Prostate gland (tissue), 2 donors: ENCODE data around the gene ETV3L. TPM values are rescaled to one million over a fixed set of nuclear protein-coding genes. Genes with fewer than 3 reads are reported as not detected.

Source experiments
- DNase-seq: peaks from one replicate; pipeline ENCODE4 v3.0.0-alpha.2; 2019; ENCODE audit warnings: low spot score
- H3K27ac ChIP-seq, 2 donors: fragments of 200-600 bp; sonication (generic); 2 replicates each; pipeline ENCODE4 v1.5.1; 2017 to 2019
- H3K27me3 ChIP-seq: fragments of 200-600 bp; sonication (generic); replicated peaks from 2 replicates; pipeline ENCODE4 v1.5.1; 2019; ENCODE audit not compliant: insufficient read depth
- H3K36me3 ChIP-seq, 2 donors: fragments of 200-600 bp; sonication (generic); 1 replicate in 1 of 2; 2 replicates in 1 of 2; pipeline versions ENCODE4 v1.5.1 to v1.8.1; 2017 to 2019
- H3K4me1 ChIP-seq: fragments of 200-600 bp; sonication (generic); replicated peaks from 2 replicates; pipeline ENCODE4 v1.5.1; 2019
- H3K4me3 ChIP-seq, 2 donors: fragments of 200-600 bp; sonication (generic); 2 replicates each; pipeline ENCODE4 v1.5.1; 2017 to 2019
- H3K9me3 ChIP-seq: fragments of 200-600 bp; sonication (generic); 2 replicates; pipeline ENCODE4 v1.5.1; 2017
- POLR2A ChIP-seq: fragments of 450-650 bp; IDR thresholded peaks from one replicate; pipeline ENCODE4 v1.6.1; 2016; ENCODE audit warnings: antibody characterized with exemption, mild to moderate bottlenecking
- POLR2AphosphoS5 ChIP-seq: sonication (generic); formaldehyde crosslinking; IDR thresholded peaks from one replicate; pipeline ENCODE4 v1.6.1; 2017; ENCODE audit warnings: antibody characterized with exemption
- WGBS: methylation state at CpG from one replicate; pipeline ENCODE4 v1.1.5; 2018; 5-methylcytosine and 5-hydroxymethylcytosine counted together
- intact Hi-C: fragments of 100-400 bp; cut with DNase I; formaldehyde crosslinking; loops from one replicate; pipeline ENCODE4 v1.14.2; 2022
- total RNA-seq, 2 donors: library from RNA; depleted of rRNA; stranded (reverse); fragments of >200 nt; gene quantifications; one replicate each; pipeline ENCODE4 v1.1.0, GENCODE V29; 2016
- TF ChIP-seq, protein P1 (sequence below), 4 experiments: fragments of 200-600 bp in 2 of 4; fragments of 450-650 bp in 2 of 4; sonication (generic) in 2 of 4; IDR thresholded peaks; 1 replicate in 3 of 4; 2 replicates in 1 of 4; pipeline ENCODE4 v1.5.1; 2016 to 2019; ENCODE audit warnings: antibody characterized with exemption in 4 of 4, mild to moderate bottlenecking in 2 of 4, moderate library complexity in 2 of 4

Gene ETV3L
- total RNA-seq, 2 donors from 2014 or later: not detected

DNA sequence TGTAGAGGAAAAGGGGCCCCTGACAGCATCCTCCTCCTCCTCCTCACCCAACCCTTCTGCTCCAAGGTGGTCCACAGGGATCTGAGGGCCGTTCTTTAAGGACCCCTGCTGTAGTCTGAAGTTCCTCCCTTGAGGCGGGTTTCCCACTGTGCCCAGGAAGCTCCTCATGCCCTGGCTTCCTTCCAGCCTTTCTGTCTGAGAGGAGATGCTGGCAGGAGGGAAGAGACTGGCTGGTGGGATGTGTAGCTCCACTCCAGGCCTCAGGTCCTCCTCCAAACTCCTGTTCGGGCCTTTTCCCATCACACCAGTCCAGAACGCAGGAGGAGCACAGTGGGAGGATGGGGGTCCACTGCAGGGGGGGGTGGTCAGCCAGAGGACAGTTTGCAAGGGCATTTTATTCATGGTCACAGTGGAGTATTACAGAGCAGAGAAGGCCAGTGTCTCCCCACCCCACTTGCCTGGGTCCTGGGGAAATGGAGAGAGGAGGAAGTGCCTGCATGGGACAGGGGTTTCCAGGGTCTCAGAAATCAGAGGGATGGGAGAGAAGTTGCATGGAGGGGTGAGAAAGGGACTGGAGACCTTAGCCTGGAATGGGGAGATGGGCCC lies 7.8 kb downstream of the ETV3L start:
- DNase-seq: no peak
- 79% methylated on average over 3 of the region's 4 CpGs for WGBS
- Histone ChIP-seq H3K9me3 (no peaks in the 10 kb centered on the region), H3K27ac (no peak overlapping the region), H3K36me3 (no peaks in the 10 kb centered on the region), H3K27me3 (no peaks in the 10 kb centered on the region), H3K4me1 (no peaks in the 10 kb centered on the region), H3K4me3 (no peak overlapping the region)
- TF ChIP-seq POLR2A (no peak), POLR2AphosphoS5 (no peak)
- TF ChIP-seq, protein P1, sequence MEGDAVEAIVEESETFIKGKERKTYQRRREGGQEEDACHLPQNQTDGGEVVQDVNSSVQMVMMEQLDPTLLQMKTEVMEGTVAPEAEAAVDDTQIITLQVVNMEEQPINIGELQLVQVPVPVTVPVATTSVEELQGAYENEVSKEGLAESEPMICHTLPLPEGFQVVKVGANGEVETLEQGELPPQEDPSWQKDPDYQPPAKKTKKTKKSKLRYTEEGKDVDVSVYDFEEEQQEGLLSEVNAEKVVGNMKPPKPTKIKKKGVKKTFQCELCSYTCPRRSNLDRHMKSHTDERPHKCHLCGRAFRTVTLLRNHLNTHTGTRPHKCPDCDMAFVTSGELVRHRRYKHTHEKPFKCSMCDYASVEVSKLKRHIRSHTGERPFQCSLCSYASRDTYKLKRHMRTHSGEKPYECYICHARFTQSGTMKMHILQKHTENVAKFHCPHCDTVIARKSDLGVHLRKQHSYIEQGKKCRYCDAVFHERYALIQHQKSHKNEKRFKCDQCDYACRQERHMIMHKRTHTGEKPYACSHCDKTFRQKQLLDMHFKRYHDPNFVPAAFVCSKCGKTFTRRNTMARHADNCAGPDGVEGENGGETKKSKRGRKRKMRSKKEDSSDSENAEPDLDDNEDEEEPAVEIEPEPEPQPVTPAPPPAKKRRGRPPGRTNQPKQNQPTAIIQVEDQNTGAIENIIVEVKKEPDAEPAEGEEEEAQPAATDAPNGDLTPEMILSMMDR (IDR thresholded peaks at IDR 0.05): no peak
- intact Hi-C loops: no loop called here

DNA sequence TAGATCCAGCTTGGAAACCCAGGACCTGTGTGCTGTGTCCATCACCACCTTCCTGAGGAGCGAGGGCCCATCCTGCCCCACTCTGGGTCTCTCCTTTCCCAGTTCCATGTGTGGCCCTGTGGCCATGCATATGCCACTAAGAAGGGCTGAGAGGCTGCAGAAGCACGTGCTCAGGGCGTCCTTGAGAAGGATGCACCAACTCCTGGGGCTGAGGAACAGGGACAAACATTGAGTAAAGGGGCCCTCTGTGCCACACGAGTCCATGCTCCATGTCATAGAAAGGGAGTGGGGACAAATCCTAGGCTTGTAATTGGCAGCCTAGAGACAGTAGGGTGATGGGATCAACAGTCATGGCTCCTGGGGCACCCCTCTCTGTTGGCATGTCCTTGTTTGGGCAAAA lies 8.4 kb downstream of the ETV3L start:
- Histone ChIP-seq H3K27me3 (no peaks in the 10 kb centered on the region), H3K9me3 (no peaks in the 10 kb centered on the region), H3K4me1 (no peaks in the 10 kb centered on the region), H3K27ac (no peak overlapping the region), H3K4me3 (no peak overlapping the region), H3K36me3 (no peaks in the 10 kb centered on the region)
- WGBS: 100% methylated on average over 4 of the region's 4 CpGs
- intact Hi-C loops: no loop called here
- TF ChIP-seq POLR2A (no peak), POLR2AphosphoS5 (no peak)
- TF ChIP-seq, protein P1 (IDR thresholded peaks at IDR 0.05): no peak
- no peak for DNase-seq

DNA sequence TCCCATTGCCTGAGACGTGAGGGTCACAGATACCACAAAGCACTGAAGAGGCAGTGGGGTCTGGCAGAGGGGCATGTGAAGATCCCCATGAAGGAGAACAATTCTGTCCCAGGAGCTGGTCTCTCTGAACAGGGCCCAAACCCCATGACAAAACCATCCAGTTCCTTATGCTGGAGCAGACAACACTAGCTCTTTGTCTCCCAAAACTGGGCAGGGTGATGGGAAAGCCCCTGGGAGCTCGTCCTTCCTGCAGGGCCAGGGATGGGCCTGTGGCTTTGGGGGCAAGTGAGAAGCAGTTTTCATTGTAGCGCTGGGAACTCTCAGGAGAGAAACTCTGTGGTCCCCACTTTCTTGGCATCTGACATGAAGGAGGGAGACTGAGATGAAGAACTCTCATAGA lies 8.8 kb downstream of the ETV3L start:
- no peak for TF ChIP-seq POLR2AphosphoS5
- no peak for TF ChIP-seq POLR2A
- TF ChIP-seq, protein P1 (IDR thresholded peaks at IDR 0.05): no peak
- intact Hi-C loops: loop anchor here (1.0 kb wide), 1 partner anchor 66 kb away; no protein-coding TSS in a partner anchor
- H3K27ac ChIP-seq: no peak overlapping the region
- H3K27me3 ChIP-seq: no peaks in the 10 kb centered on the region
- no peaks in the 10 kb centered on the region for H3K9me3 ChIP-seq
- DNase-seq: no peak
- no peaks in the 10 kb centered on the region for H3K36me3 ChIP-seq
- WGBS: 60% methylated on average over 3 of the region's 3 CpGs
- H3K4me3 ChIP-seq: no peak overlapping the region
- no peaks in the 10 kb centered on the region for H3K4me1 ChIP-seq

DNA sequence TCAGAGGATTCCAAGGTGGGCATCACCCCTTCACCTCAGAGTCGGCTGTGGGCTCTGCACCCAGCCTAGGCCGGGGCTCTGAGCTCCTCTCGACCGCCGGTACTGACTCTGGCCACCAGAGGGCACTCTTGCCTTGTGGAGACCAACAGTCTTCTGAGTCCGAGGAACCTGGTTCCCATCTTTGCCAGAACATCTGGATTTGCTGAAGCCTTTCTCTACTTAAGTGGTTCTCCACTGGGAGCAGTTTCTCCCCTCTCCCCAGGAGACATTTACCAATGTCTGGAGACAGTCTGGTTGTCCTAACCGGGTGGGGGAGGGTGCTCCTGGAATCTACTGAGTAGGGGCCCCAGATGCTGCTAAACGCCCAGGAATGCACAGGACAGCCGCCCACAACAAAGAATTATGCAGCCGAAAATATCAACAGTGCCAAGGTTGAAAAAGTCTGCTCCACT lies 9.4 kb downstream of the ETV3L start:
- H3K9me3 ChIP-seq: no peaks in the 10 kb centered on the region
- DNase-seq: peak; percentile 77
- no peaks in the 10 kb centered on the region for H3K4me1 ChIP-seq
- intact Hi-C loops: loop anchor here (1.0 kb wide), 1 partner anchor 66 kb away; no protein-coding TSS in a partner anchor
- peak; percentile 16 for TF ChIP-seq POLR2AphosphoS5
- TF ChIP-seq, protein P1 (IDR thresholded peaks at IDR 0.05): peak; percentile 88 to 97 (median 94)
- no peak for TF ChIP-seq POLR2A
- no peak overlapping the region for H3K4me3 ChIP-seq
- H3K27me3 ChIP-seq: no peaks in the 10 kb centered on the region
- 15% methylated on average over 10 of the region's 10 CpGs for WGBS
- no peaks in the 10 kb centered on the region for H3K36me3 ChIP-seq
- no peak overlapping the region for H3K27ac ChIP-seq

DNA sequence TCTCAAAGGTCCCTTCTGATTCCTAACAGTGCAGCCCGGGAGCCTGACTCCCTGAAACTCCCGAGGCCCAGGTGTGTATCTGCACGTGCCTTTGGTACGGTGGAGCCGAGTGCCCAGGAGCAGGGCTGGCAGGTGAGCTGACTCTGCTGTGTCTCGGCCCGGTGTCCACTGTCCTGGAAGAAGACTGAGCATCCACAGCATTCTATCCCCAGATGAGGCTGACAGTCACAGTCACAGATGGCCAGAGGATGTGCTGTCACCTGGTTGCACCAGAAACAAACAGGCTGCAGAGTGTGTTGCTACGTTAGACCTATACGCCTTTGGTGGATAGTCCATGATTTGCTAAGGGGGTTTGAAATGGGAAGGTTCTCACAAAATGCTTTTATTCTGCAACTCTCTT lies 9.8 kb downstream of the ETV3L start:
- intact Hi-C loops: loop anchor here (1.0 kb wide), 1 partner anchor 67 kb away; no protein-coding TSS in a partner anchor
- no peak overlapping the region for H3K4me3 ChIP-seq
- no peak overlapping the region for H3K27ac ChIP-seq
- no peaks in the 10 kb centered on the region for H3K36me3 ChIP-seq
- TF ChIP-seq, protein P1 (IDR thresholded peaks at IDR 0.05): no peak
- TF ChIP-seq POLR2AphosphoS5: no peak
- TF ChIP-seq POLR2A: no peak
- H3K27me3 ChIP-seq: no peaks in the 10 kb centered on the region
- 88% methylated on average over 9 of the region's 9 CpGs for WGBS
- no peaks in the 10 kb centered on the region for H3K4me1 ChIP-seq
- H3K9me3 ChIP-seq: no peaks in the 10 kb centered on the region
- DNase-seq: no peak
